MCF 10A (cell line): ENCODE data around the gene PRRT1. TPM values are rescaled to one million over a fixed set of nuclear protein-coding genes. Genes with fewer than 3 reads are reported as not detected.
A peak's percentile ranks its signal among the peaks of the same experiment; 100 is the strongest.

Source experiments
- BruUV-seq: library from RNA; stranded (reverse); fragments of 400-500 nt; replicated peaks from 2 replicates; lab custom pipeline; 2021; lab: Mats Ljungman, UMichigan
- CTCF ChIA-PET: fragments of 300-600 bp; sonication (Branson Sonifier 250); formaldehyde crosslinking; extraction: SDS; loops from one replicate; lab custom pipeline; 2021; ENCODE audit warnings: antibody characterized with exemption, inconsistent platforms; lab: Yijun Ruan, JAX
- POLR2A ChIA-PET: fragments of 300-600, 350-650 bp; sonication (Branson Sonifier 250); formaldehyde crosslinking; extraction: SDS; loops from one replicate; lab custom pipeline; 2020; ENCODE audit warnings: antibody characterized with exemption, inconsistent platforms; lab: Yijun Ruan, JAX
- DNase-seq: peaks from one replicate; pipeline ENCODE4 v3.0.0-alpha.2; 2018; ENCODE audit not compliant: unreplicated experiment
- H3K27ac Mint-ChIP-seq: one replicate; pipeline ENCODE4 v1.8.0; 2022; ENCODE audit warnings: mild to moderate bottlenecking, low read depth, mixed read lengths; ENCODE audit not compliant: unreplicated experiment
- H3K27me3 Mint-ChIP-seq: one replicate; pipeline ENCODE4 v1.8.0; 2022; ENCODE audit warnings: mixed read lengths; ENCODE audit not compliant: insufficient read depth, unreplicated experiment
- H3K36me3 Mint-ChIP-seq: one replicate; pipeline ENCODE4 v1.8.0; 2022; ENCODE audit warnings: mild to moderate bottlenecking, moderate library complexity, mixed read lengths; ENCODE audit not compliant: insufficient read depth, unreplicated experiment
- H3K4me1 Mint-ChIP-seq: one replicate; pipeline ENCODE4 v1.8.0; 2022; ENCODE audit warnings: mixed read lengths; ENCODE audit not compliant: insufficient read depth, unreplicated experiment
- H3K4me3 Mint-ChIP-seq: one replicate; pipeline ENCODE4 v1.8.0; 2022; ENCODE audit warnings: mild to moderate bottlenecking, moderate library complexity, mixed read lengths; ENCODE audit not compliant: unreplicated experiment
- H3K9me3 Mint-ChIP-seq: one replicate; pipeline ENCODE4 v1.8.0; 2022; ENCODE audit warnings: mixed read lengths; ENCODE audit not compliant: unreplicated experiment
- intact Hi-C: fragments of 100-400 bp; cut with micrococcal nuclease; formaldehyde crosslinking; loops from 2 replicates; pipeline ENCODE4 v1.14.1; 2022
- total RNA-seq: library from RNA; stranded (reverse); gene quantifications from 2 replicates; pipeline ENCODE4 v1.2.3, GENCODE V29; 2022
- TF ChIP-seq, protein P1 (sequence below): fragments of 200-600 bp; IDR thresholded peaks from one replicate; pipeline ENCODE4 v1.8.0; 2022; ENCODE audit warnings: antibody characterized with exemption, mild to moderate bottlenecking; ENCODE audit not compliant: unreplicated experiment

PRRT1 gene
- total RNA-seq, 1 experiment from 2014 or later = 0.19 TPM

DNA sequence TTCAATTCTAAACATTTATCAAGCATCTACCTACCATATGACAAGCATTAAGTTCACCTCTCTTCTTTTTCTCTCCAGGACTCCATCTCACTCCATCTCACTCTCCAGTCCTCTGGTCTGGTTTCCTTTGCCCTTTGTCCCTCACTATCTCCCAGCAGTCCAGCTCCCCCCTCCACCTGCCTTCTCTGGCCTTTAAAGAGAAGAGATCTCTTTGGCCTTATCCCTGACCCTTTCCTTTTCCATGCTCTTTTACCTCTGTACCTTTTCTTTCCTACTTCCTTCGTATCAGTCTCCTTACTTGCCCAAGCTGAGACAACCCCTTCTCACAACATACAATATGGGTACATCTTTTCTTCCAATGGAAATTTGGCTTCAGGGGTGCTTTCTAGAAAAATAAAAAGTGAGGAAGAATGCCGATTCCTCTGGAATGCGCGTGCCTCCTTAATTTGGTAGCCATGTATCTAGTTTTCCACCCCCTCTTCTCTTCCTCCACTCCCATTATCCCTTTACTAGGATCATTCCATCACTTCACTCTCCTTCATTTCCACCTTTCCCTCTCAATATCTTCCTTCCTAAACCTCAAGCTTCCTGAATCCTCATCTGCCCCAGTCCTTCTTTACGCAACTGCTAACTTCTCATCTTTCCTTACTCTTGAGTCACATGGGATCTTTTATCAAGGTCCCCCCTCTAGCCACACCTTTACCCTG, 24.9 kb upstream of the PRRT1 start:
- DNase-seq = no peak
- H3K27ac Mint-ChIP-seq = peak overlapping the region; percentile 91
- peaks cover 42% of the 10 kb centered on the region for H3K36me3 Mint-ChIP-seq
- H3K4me1 Mint-ChIP-seq = peaks cover 58% of the 10 kb centered on the region
- intact Hi-C loops = loop anchor here (1.0 kb wide), 1 partner anchor 22 kb away; the partner anchor contains the start of gene PPT2
- ChIA-PET CTCF (interaction anchor here (0.6 to 1.3 kb wide), 3 partner anchors 14 to 292 kb away, joined by 3 to 4 read pairs (median 3); partner anchors contain the start of gene PBX2), POLR2A (interaction anchor here (0.6 to 5.0 kb wide), 26 partner anchors 9 to 1074 kb away, joined by 3 to 112 read pairs (median 4); partner anchors contain the start of genes ATF6B, BRD2, DXO and EHMT2)
- H3K9me3 Mint-ChIP-seq = no peaks in the 10 kb centered on the region
- TF ChIP-seq, protein P1, sequence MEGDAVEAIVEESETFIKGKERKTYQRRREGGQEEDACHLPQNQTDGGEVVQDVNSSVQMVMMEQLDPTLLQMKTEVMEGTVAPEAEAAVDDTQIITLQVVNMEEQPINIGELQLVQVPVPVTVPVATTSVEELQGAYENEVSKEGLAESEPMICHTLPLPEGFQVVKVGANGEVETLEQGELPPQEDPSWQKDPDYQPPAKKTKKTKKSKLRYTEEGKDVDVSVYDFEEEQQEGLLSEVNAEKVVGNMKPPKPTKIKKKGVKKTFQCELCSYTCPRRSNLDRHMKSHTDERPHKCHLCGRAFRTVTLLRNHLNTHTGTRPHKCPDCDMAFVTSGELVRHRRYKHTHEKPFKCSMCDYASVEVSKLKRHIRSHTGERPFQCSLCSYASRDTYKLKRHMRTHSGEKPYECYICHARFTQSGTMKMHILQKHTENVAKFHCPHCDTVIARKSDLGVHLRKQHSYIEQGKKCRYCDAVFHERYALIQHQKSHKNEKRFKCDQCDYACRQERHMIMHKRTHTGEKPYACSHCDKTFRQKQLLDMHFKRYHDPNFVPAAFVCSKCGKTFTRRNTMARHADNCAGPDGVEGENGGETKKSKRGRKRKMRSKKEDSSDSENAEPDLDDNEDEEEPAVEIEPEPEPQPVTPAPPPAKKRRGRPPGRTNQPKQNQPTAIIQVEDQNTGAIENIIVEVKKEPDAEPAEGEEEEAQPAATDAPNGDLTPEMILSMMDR = no peak
- TSS peak; percentile 78 for BruUV-seq
- no peaks in the 10 kb centered on the region for H3K27me3 Mint-ChIP-seq
- peak overlapping the region; percentile 79 for H3K4me3 Mint-ChIP-seq

DNA sequence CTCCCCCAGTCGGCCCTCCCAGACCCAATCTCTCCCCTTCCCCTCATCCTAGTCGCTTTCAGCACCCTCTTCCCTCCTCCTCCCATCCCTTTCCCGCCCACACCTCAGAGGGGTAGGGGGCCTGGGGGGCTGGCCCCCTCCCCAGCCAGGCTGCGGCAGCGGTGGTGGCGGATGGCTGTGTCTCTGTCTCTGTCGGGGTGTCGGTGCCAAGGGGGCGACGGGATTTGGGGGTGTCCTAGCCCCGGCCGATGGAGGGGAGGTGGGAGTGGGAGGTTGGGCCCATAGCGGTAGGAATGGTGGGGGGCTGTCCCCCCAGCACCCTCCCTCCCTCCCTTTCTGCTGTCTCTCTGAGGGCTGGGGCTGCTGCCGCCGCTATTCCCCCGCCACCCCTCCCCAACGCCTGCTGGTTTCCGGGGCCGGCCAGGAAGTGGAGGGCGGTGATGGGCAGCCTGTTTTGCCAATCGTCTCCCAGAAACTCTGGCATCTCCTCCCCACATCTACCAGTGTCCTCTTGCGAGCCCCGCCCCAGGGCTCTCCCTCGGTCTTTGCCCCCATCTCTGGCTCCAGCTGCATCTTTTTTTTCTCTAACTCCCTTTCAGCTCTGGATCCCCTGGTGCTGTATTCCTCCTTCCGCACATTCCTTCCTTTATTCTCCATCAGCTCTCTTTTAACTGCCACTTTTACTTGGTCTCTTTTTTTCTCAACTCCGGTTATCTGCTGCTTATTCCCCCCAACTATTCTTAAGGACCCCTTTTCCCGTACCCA, 24.2 kb upstream of the PRRT1 start, which contains the start of gene AGPAT1:
Gene AGPAT1, minus strand, starts transcription at position 374 of the 765 bp plus-strand sequence. CDS start 4,588 bp downstream, outside the sequence.
- ChIA-PET CTCF (interaction anchor here (0.6 to 1.1 kb wide), 2 partner anchors 20 to 57 kb away, joined by 3 read pairs; no protein-coding TSS in a partner anchor), POLR2A (interaction anchor here (1.0 to 5.0 kb wide), 14 partner anchors 8 to 795 kb away, joined by 3 to 112 read pairs (median 6); partner anchors contain the start of genes ATF6B, DXO, FKBPL and GPSM3)

DNA sequence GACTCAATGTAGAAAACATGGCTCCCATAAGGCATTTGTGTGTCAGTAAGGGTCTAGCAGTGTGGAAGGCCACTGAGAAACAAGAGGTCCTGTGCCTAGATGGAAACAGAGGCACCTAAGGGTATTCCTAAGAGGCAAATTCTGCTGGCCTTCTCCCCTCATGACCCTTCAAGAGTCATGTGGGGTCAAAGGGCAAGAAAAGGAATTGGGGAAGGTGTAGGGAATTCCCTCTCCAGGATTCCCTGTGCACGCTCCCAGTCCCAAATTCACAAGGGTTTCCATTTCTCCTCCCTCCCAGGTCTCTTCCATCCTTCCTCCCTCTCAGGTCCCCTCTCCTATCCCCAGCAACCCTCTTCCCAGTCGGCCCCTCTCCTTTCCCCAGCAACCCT, 23.6 kb upstream of the PRRT1 start:
- intact Hi-C loops = no loop called here
- ChIA-PET POLR2A (no interaction called here), CTCF (no interaction called here)
- peaks cover 33% of the 10 kb centered on the region for H3K36me3 Mint-ChIP-seq
- no peaks in the 10 kb centered on the region for H3K9me3 Mint-ChIP-seq
- peak overlapping the region; percentile 91 for H3K27ac Mint-ChIP-seq
- DNase-seq = no peak
- TF ChIP-seq, protein P1 = no peak
- no peaks in the 10 kb centered on the region for H3K27me3 Mint-ChIP-seq
- BruUV-seq = no TSS peak
- H3K4me1 Mint-ChIP-seq = peaks cover 47% of the 10 kb centered on the region
- peak overlapping the region; percentile 79 for H3K4me3 Mint-ChIP-seq

More for the DNA sequence above, 24.2 kb upstream of the PRRT1 start, which contains the start of gene AGPAT1:
- no TSS peak for BruUV-seq
- peak; percentile 95 for DNase-seq
- Mint-ChIP-seq H3K4me3 (peak within 1 kb of the TSS; percentile 79), H3K27me3 (no peaks in the 10 kb centered on the region), H3K4me1 (peaks cover 53% of the 10 kb centered on the region), H3K36me3 (peaks cover 37% of the 10 kb centered on the region), H3K27ac (peak within 1 kb of the TSS; percentile 91), H3K9me3 (no peaks in the 10 kb centered on the region)
- TF ChIP-seq, protein P1 = no peak
- intact Hi-C loops = no loop called here

DNA sequence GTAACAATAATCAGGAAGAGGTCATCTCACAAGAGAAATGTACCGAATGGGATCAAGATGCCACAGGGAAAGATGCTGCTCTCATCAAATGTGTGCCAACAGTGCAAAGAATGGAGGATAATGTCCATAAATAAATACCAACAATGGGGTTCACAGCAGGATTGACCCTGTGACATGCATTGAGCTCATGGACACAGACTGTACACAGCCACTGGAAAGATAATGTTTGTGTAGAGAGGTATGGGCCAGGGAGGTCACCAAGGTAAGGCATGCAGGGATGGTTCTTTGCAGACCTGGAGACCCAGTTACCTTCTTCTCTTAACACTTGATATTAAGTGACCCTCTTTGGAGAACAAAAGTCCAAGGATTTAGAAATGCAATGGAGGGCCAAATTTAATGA, 22.7 kb upstream of the PRRT1 start:
- no peak for DNase-seq
- peaks cover 31% of the 10 kb centered on the region for H3K36me3 Mint-ChIP-seq
- H3K4me3 Mint-ChIP-seq = peak overlapping the region; percentile 79
- no peak overlapping the region for H3K27ac Mint-ChIP-seq
- BruUV-seq = no TSS peak
- H3K4me1 Mint-ChIP-seq = peaks cover 40% of the 10 kb centered on the region
- intact Hi-C loops = no loop called here
- no peaks in the 10 kb centered on the region for H3K27me3 Mint-ChIP-seq
- no peaks in the 10 kb centered on the region for H3K9me3 Mint-ChIP-seq
- CTCF ChIA-PET = no interaction called here
- POLR2A ChIA-PET = interaction anchor here (0.6 kb wide), 1 partner anchor 569 kb away, joined by 3 read pairs; no protein-coding TSS in a partner anchor
- TF ChIP-seq, protein P1 = no peak
